Measurements from ENCODE around the gene TRIM54.
"Not testable (repeated sequence)": the region's sequence is repeated elsewhere in the genome, so short reads cannot be mapped to it uniquely, and the experiment has no call there.

Gene TRIM54

DNA sequence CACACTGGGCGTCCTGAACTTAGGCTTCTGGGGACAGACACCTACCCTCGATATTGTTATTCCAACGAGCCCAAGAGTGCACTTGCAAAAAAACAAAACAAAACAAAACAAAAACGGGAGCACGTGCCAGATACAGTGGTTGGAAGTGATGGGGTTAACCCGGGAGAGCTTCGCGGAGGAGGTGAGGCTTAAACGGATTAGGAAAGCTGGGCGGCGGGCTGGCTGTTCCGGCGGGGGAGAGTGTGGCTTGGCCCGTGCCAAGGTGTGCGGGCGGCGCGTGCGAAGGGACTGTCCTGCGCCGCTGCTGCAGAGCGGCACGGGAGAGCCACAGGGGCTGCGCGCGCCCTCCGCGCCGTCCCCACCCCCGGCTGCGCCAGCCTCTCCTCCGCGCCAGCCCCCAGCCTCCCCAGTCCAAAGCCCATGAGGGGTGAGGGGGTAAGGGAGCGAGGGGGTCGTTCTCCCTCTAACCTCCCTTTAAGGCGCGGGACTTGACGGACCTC is 17.9 kb upstream of the TRIM54 start:
- no peak for FAIRE-seq
- no peak for DNase-seq (ENCODE audit: insufficient read length, low spot score)
- no peak for TF ChIP-seq CTCF (IDR thresholded peaks at IDR 0.05; ENCODE audit: insufficient read depth, missing control alignments)

- DNase-seq (ENCODE audit: insufficient read length, low spot score) (peak; percentile 77), FAIRE-seq (no peak)
- peak; percentile 61 for TF ChIP-seq CTCF (IDR thresholded peaks at IDR 0.05; ENCODE audit: insufficient read depth, missing control alignments)
These were observed 17.3 kb upstream of the TRIM54 start for GRCh38 chr2:27264753-27265535.

- DNase-seq (ENCODE audit: insufficient read length, low spot score) (no peak), FAIRE-seq (no peak)
- TF ChIP-seq CTCF (IDR thresholded peaks at IDR 0.05; ENCODE audit: insufficient read depth, missing control alignments), result no peak
These were observed 16.7 kb upstream of the TRIM54 start for GRCh38 chr2:27265536-27265870.

DNA sequence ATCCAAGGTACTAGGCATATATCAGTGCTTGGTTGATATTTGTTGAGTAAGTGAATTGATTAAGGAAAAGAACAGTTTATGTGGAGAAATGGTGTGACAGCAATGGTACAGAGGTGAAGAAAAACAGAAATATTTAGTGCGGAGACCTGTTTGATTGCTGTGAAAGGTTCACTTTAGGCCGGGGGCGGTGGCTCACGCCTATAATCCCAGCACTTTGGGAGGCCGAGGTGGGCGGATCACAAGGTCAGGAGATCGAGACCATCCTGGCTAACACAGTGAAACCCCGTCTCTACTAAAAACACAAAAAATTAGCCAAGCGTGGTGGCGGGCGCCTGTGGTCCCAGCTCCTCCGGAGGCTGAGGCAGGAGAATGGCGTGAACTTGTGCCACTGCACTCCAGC is 13.9 kb upstream of the TRIM54 start:
- not testable (repeated sequence) for DNase-seq (ENCODE audit: insufficient read length, low spot score); FAIRE-seq

GRCh38 chr2:27270131-27270530 is 12.1 kb upstream of the TRIM54 start:
- no peak for FAIRE-seq
- no peak for DNase-seq (ENCODE audit: insufficient read length, low spot score)
- TF ChIP-seq CTCF (IDR thresholded peaks at IDR 0.05; ENCODE audit: insufficient read depth, missing control alignments), result no peak

DNA sequence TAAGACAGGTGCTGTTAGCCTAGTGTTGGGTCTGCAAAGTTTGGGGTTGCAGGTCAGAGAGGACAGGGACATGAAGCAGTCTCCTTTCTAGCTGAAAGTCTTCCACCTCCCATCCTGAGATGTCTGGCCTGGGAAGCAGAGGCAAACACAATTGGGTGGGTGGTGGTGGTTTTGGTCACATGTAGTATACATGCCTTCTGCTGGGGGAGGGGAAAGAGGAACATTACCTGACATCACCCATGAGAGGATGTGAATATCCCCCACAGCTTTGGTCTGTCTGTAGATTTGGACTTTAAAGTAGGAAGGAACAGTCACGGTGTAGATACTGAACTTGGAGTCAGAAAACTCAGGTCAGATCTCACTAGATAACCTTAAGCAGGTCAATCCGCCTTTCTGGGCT is 11.6 kb upstream of the TRIM54 start:
- no peak for FAIRE-seq
- DNase-seq (ENCODE audit: insufficient read length, low spot score), result no peak
- no peak for TF ChIP-seq CTCF (IDR thresholded peaks at IDR 0.05; ENCODE audit: insufficient read depth, missing control alignments)

GRCh38 chr2:27271631-27272340 is 10.4 kb upstream of the TRIM54 start:
- FAIRE-seq, result no peak
- TF ChIP-seq CTCF (IDR thresholded peaks at IDR 0.05; ENCODE audit: insufficient read depth, missing control alignments), result no peak
- no peak for DNase-seq (ENCODE audit: insufficient read length, low spot score)

DNA sequence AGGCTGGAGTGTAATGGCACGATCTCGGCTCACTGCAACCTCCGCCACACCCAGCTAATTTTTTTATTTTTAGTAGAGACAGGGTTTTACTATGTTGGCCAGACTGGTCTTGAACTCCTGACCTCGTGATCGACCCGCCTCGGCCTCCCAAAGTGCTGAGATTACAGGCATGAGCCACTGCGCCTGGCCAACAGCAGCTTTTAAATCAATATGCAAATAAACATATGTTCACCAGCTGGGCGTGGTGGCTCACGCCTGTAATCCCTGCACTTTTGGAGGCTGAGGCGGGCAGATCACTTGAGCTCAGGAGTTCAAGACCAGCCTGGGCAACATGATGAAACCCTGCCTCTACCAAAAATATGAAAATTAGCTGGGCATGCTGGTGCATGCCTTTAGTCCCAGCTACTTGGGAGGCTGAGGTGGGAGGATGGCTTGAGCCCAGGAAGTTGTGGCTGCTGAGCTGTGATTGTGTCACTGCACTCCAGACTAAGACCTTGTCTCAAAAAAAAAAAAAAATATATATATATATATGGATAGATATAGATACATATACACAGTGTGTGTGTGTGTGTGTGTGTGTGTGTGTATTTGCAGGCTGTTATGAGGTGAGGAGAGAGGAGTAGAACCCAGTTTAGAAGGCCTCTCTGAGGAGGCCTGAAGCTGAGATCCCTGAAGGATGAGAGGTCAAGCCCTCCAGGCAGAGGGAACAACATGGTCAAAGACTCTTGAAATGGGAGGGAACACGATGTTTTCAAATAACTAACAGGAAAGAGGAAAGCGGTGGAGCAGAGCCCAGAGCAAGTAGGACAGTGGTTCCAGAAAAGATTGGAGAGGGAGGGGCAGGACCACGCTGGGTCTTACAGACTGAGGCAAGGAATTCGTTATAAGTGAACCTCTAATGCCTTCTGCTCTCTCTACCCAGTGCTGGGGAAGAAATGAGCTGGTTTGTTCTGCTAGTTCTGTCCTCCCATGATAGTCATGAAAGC is 9.4 kb upstream of the TRIM54 start:
- DNase-seq (ENCODE audit: insufficient read length, low spot score); FAIRE-seq: not testable (repeated sequence)

All from D721Med (cell line).